Neural progenitor cell (in vitro differentiated cells): ENCODE measurements around the gene GLIS1. TPM values are rescaled to one million over a fixed set of nuclear protein-coding genes. Genes with fewer than 3 reads are reported as not detected.

Experiments
- DNase-seq: peaks from one replicate; pipeline ENCODE4 v3.0.0-alpha.2; 2016; ENCODE audit warnings: low spot score
- H2AFZ ChIP-seq: fragments of 200-600 bp; sonication (generic); replicated peaks from 2 replicates; pipeline ENCODE4 v1.6.1; 2016; ENCODE audit warnings: antibody characterized with exemption
- H3F3A ChIP-seq: fragments of 200-600 bp; sonication (generic); 2 replicates; pipeline ENCODE4 v1.6.1; 2016; ENCODE audit warnings: antibody characterized with exemption, low read depth
- H3K27ac ChIP-seq: fragments of 200-600 bp; sonication (generic); 2 replicates; pipeline ENCODE4 v1.5.1; 2016; ENCODE audit warnings: mild to moderate bottlenecking
- H3K27me3 ChIP-seq: fragments of 200-600 bp; sonication (generic); 2 replicates; pipeline ENCODE4 v1.6.1; 2016; ENCODE audit warnings: mild to moderate bottlenecking, moderate library complexity
- H3K36me3 ChIP-seq: fragments of 200-600 bp; sonication (generic); 2 replicates; pipeline ENCODE4 v1.5.1; 2016
- H3K4me1 ChIP-seq: fragments of 200-600 bp; sonication (generic); 2 replicates; pipeline ENCODE4 v1.6.1; 2016; ENCODE audit warnings: mixed run types
- H3K4me2 ChIP-seq: fragments of 200-600 bp; sonication (generic); 2 replicates; pipeline ENCODE4 v1.6.1; 2016
- H3K4me3 ChIP-seq: fragments of 200-600 bp; sonication (generic); 2 replicates; pipeline ENCODE4 v1.5.1; 2016
- H3K79me2 ChIP-seq: fragments of 200-600 bp; sonication (generic); 2 replicates; pipeline ENCODE4 v1.6.1; 2016; ENCODE audit warnings: low read depth
- H3K9ac ChIP-seq: fragments of 200-600 bp; sonication (generic); 2 replicates; pipeline ENCODE4 v1.6.1; 2016
- H3K9me3 ChIP-seq: fragments of 200-600 bp; sonication (generic); 2 replicates; pipeline ENCODE4 v1.5.1; 2016; ENCODE audit warnings: low read depth
- H4K20me1 ChIP-seq: fragments of 200-600 bp; sonication (generic); 2 replicates; pipeline ENCODE4 v1.6.1; 2016; ENCODE audit warnings: low read depth
- H3K27ac Mint-ChIP-seq: 3 replicates; pipeline ENCODE4 v1.8.0; 2021; ENCODE audit warnings: mixed read lengths
- H3K27me3 Mint-ChIP-seq: 2 replicates; pipeline ENCODE4 v1.8.0; 2022; ENCODE audit warnings: low read depth, mild to moderate bottlenecking, inconsistent platforms, moderate library complexity, mixed read lengths; ENCODE audit not compliant: insufficient read depth
- H3K36me3 Mint-ChIP-seq: 3 replicates; pipeline ENCODE4 v1.8.0; 2021; ENCODE audit warnings: mixed read lengths
- H3K4me1 Mint-ChIP-seq: 3 replicates; pipeline ENCODE4 v1.8.0; 2021; ENCODE audit warnings: mixed read lengths
- H3K4me3 Mint-ChIP-seq: 3 replicates; pipeline ENCODE4 v1.8.0; 2021; ENCODE audit warnings: mild to moderate bottlenecking, moderate library complexity, mixed read lengths
- H3K9me3 Mint-ChIP-seq: 3 replicates; pipeline ENCODE4 v1.8.0; 2020; ENCODE audit warnings: mixed read lengths
- CTCF ChIP-seq: fragments of 200-600 bp; sonication (generic); IDR thresholded peaks from 2 replicates; pipeline ENCODE4 v1.5.1; 2017; ENCODE audit warnings: antibody characterized with exemption, mild to moderate bottlenecking
- EZH2 ChIP-seq: fragments of 200-600 bp; sonication (generic); IDR thresholded peaks from 2 replicates; pipeline ENCODE4 v1.6.1; 2017; ENCODE audit warnings: antibody characterized with exemption, mild to moderate bottlenecking, moderate library complexity
- EZH2phosphoT487 ChIP-seq: fragments of 200-600 bp; sonication (generic); IDR thresholded peaks from 2 replicates; pipeline ENCODE4 v1.6.1; 2017; ENCODE audit warnings: antibody characterized with exemption
- total RNA-seq: library from RNA; depleted of rRNA; stranded (reverse); fragments of >200 nt; gene quantifications from 2 replicates; pipeline ENCODE4 v1.2.3, GENCODE V29; 2015; ENCODE audit warnings: low replicate concordance

Gene GLIS1
- total RNA-seq, 1 donor from 2014 or later, result not detected

DNA sequence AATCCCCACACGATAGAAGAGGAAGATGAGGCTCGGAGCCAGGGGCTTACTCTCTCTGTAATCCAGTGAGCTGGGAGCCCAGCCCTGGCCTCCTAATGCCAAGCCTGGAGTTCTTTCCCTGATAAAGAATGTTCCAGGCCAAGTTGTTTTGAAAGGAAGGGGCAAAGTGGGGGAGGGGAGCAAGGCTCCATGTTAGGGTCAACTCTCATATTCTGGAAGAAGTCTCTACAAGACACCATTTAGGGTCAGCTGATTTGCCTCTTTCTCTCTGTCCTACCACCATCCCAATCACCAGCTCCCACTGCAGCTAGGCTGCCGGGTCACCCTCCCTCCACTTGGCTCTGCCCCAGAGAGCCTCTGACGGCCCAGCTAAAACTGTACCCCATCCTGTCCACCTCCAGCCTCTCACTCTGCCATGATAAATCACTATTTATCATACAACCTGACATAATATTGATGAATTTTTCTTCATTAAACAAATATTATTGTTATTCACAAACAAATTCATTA lies 95.0 kb downstream of the GLIS1 start:
- no peaks in the 10 kb centered on the region for H3K79me2 ChIP-seq
- no peak for TF ChIP-seq EZH2phosphoT487
- no peak for TF ChIP-seq CTCF
- no peak for TF ChIP-seq EZH2
- H3K9me3 ChIP-seq, result no peaks in the 10 kb centered on the region
- no peak overlapping the region for H2AFZ ChIP-seq
- no peaks in the 10 kb centered on the region for H3K36me3 Mint-ChIP-seq
- H3K27me3 ChIP-seq, result no peaks in the 10 kb centered on the region
- no peak overlapping the region for H3K27ac ChIP-seq
- no peaks in the 10 kb centered on the region for H3K9me3 Mint-ChIP-seq
- H3K4me1 Mint-ChIP-seq, result peaks cover 34% of the 10 kb centered on the region
- peaks cover 3% of the 10 kb centered on the region for H3K27me3 Mint-ChIP-seq
- H3K9ac ChIP-seq, result no peak overlapping the region
- no peaks in the 10 kb centered on the region for H3K36me3 ChIP-seq
- H3K4me3 Mint-ChIP-seq, result peak overlapping the region; percentile 34
- no peak for DNase-seq
- H3K4me1 ChIP-seq, result no peaks in the 10 kb centered on the region
- H3K4me3 ChIP-seq, result no peak overlapping the region
- H3K4me2 ChIP-seq, result no peak overlapping the region
- H3F3A ChIP-seq, result no peaks in the 10 kb centered on the region
- no peaks in the 10 kb centered on the region for H4K20me1 ChIP-seq
- no peak overlapping the region for H3K27ac Mint-ChIP-seq

GRCh38 chr1:53643041-53643880 lies 95.7 kb downstream of the GLIS1 start:
- no peak overlapping the region for H3K4me2 ChIP-seq
- H3K4me3 Mint-ChIP-seq, result no peak overlapping the region
- no peak for DNase-seq
- H3K9me3 ChIP-seq, result no peaks in the 10 kb centered on the region
- H3K27me3 Mint-ChIP-seq, result peaks cover 5% of the 10 kb centered on the region
- TF ChIP-seq EZH2phosphoT487, result no peak
- no peak for TF ChIP-seq CTCF
- no peak for TF ChIP-seq EZH2
- no peak overlapping the region for H3K4me3 ChIP-seq
- H3K4me1 Mint-ChIP-seq, result peaks cover 34% of the 10 kb centered on the region
- no peaks in the 10 kb centered on the region for H3K36me3 ChIP-seq
- no peaks in the 10 kb centered on the region for H4K20me1 ChIP-seq
- no peaks in the 10 kb centered on the region for H3K27me3 ChIP-seq
- H3K9me3 Mint-ChIP-seq, result no peaks in the 10 kb centered on the region
- no peaks in the 10 kb centered on the region for H3K4me1 ChIP-seq
- H3K79me2 ChIP-seq, result no peaks in the 10 kb centered on the region
- no peak overlapping the region for H3K27ac Mint-ChIP-seq
- H3K9ac ChIP-seq, result no peak overlapping the region
- H3K36me3 Mint-ChIP-seq, result no peaks in the 10 kb centered on the region
- no peaks in the 10 kb centered on the region for H3F3A ChIP-seq
- H2AFZ ChIP-seq, result no peak overlapping the region
- H3K27ac ChIP-seq, result no peak overlapping the region

GRCh38 chr1:53642607-53643006 lies 96.4 kb downstream of the GLIS1 start:
- no peak overlapping the region for H3K27ac ChIP-seq
- H3K9ac ChIP-seq, result no peak overlapping the region
- Mint-ChIP-seq H3K27me3 (peaks cover 7% of the 10 kb centered on the region), H3K4me1 (peaks cover 34% of the 10 kb centered on the region), H3K36me3 (no peaks in the 10 kb centered on the region), H3K27ac (peak overlapping the region; percentile 36), H3K4me3 (peak overlapping the region; percentile 6), H3K9me3 (no peaks in the 10 kb centered on the region)
- H3K27me3 ChIP-seq, result no peaks in the 10 kb centered on the region
- no peaks in the 10 kb centered on the region for H3K9me3 ChIP-seq
- H4K20me1 ChIP-seq, result no peaks in the 10 kb centered on the region
- no peaks in the 10 kb centered on the region for H3F3A ChIP-seq
- H3K36me3 ChIP-seq, result no peaks in the 10 kb centered on the region
- no peak overlapping the region for H3K4me3 ChIP-seq
- H3K4me2 ChIP-seq, result no peak overlapping the region
- TF ChIP-seq CTCF (no peak), EZH2phosphoT487 (no peak), EZH2 (no peak)
- no peaks in the 10 kb centered on the region for H3K79me2 ChIP-seq
- no peaks in the 10 kb centered on the region for H3K4me1 ChIP-seq
- DNase-seq, result no peak
- no peak overlapping the region for H2AFZ ChIP-seq
